Subcutaneous abdominal adipose tissue (tissue), 5 donors: ENCODE data around the gene PLEKHA5.
"Not testable (repeated sequence)": the region's sequence is repeated elsewhere in the genome, so short reads cannot be mapped to it uniquely, and the experiment has no call there.

Experiments used
- H3K27ac ChIP-seq: one replicate; pipeline ENCODE4 v1.7.0; 2013; ENCODE audit warnings: low read depth, mild to moderate bottlenecking, inconsistent platforms, low read length, moderate library complexity
- H3K27me3 ChIP-seq, 5 donors: one replicate each; pipeline ENCODE4 v1.7.0; 2013; ENCODE audit warnings: low read length in 5 of 5, inconsistent platforms in 1 of 5; ENCODE audit not compliant: control insufficient read depth in 5 of 5, insufficient read depth in 4 of 5
- H3K36me3 ChIP-seq, 5 donors: one replicate each; pipeline ENCODE4 v1.7.0; 2013; ENCODE audit warnings: low read length in 5 of 5; ENCODE audit not compliant: control insufficient read depth in 5 of 5, insufficient read depth in 5 of 5
- H3K4me1 ChIP-seq, 5 donors: one replicate each; pipeline ENCODE4 v1.7.0; 2013; ENCODE audit warnings: low read length in 5 of 5, mild to moderate bottlenecking in 3 of 5, moderate library complexity in 1 of 5; ENCODE audit not compliant: control insufficient read depth in 5 of 5, insufficient read depth in 5 of 5
- H3K4me3 ChIP-seq, 5 donors: one replicate each; pipeline ENCODE4 v1.7.0; 2013; ENCODE audit warnings: low read length in 5 of 5, low read depth in 1 of 5
- H3K9ac ChIP-seq, 5 donors: one replicate each; pipeline ENCODE4 v1.7.0; 2013; ENCODE audit warnings: low read length in 5 of 5, mild to moderate bottlenecking in 4 of 5, moderate library complexity in 3 of 5
- H3K9me3 ChIP-seq, 5 donors: one replicate each; pipeline ENCODE4 v1.7.0; 2013; ENCODE audit warnings: low read length in 5 of 5; ENCODE audit not compliant: control insufficient read depth in 5 of 5
- donor health status: healthy.
- donor health status: healthy.
- donor health status: healthy.
- donor health status: healthy.
- donor health status: healthy.

The PLEKHA5 gene

GRCh38 chr12:19382563-19382962 is 253.0 kb downstream of the PLEKHA5 start:
- Histone ChIP-seq H3K36me3 (peaks cover 0 to 8% (median 4%) of the 10 kb centered on the region in 5 donors), H3K9ac (no peak overlapping the region), H3K27me3 (no peaks in the 10 kb centered on the region), H3K4me1 (no peaks in the 10 kb centered on the region), H3K27ac (no peak overlapping the region), H3K4me3 (no peak overlapping the region), H3K9me3 (no peaks in the 10 kb centered on the region)

DNA sequence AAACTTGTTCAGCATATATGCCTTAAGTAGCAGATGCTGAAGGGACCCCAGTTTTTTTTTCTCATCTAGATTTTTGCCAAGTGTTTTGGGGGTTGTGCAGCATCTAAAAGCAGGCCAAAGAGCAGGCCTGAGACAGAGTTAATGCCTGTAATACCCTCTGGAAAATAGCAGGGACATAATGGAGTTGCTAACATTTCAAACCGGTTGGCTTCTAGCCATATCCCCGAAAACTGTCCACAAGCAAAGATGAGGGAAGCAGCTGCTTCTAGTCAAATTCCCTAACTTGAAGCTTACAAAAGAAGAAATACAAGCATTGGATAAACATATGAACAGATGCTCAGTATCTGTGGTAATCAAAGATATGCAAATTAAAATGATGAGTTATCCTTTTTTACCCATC is 257.6 kb downstream of the PLEKHA5 start:
- Histone ChIP-seq H3K36me3 (no peaks in the 10 kb centered on the region), H3K27ac (no peak overlapping the region), H3K9ac (no peak overlapping the region), H3K4me1 (no peaks in the 10 kb centered on the region), H3K9me3 (no peaks in the 10 kb centered on the region), H3K27me3 (no peaks in the 10 kb centered on the region), H3K4me3 (no peak overlapping the region)

- Histone ChIP-seq H3K9me3 (no peaks in the 10 kb centered on the region), H3K4me3 (no peak overlapping the region), H3K9ac (no peak overlapping the region), H3K27me3 (no peaks in the 10 kb centered on the region), H3K27ac (no peak overlapping the region), H3K4me1 (no peaks in the 10 kb centered on the region), H3K36me3 (no peaks in the 10 kb centered on the region)
Observed at GRCh38 chr12:19388131-19388549, 258.6 kb downstream of the PLEKHA5 start.

- Histone ChIP-seq H3K27ac (no peak overlapping the region), H3K27me3 (no peaks in the 10 kb centered on the region), H3K9ac (no peak overlapping the region), H3K4me1 (peaks cover 0 to 3% (median 0%) of the 10 kb centered on the region in 5 donors), H3K36me3 (no peaks in the 10 kb centered on the region), H3K4me3 (no peak overlapping the region), H3K9me3 (no peaks in the 10 kb centered on the region)
Observed at GRCh38 chr12:19390051-19390598, 260.6 kb downstream of the PLEKHA5 start.

DNA sequence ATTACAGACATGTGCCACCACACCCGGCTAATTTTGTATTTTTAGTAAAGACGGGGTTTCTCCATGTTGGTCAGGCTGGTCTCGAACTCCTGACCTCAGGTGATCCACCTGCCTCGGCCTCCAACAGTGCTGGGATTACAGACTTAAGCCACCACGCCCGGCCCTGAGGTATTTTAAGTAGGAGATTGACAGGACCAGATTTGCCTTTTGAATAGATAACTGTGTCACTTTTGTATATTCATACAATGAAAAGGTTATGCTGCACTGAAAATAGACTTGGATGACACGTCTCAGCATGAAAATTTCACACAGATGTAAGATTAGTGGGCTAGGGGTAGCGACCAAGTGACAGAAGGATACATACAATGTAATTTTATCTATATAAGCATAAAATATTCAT is 263.1 kb downstream of the PLEKHA5 start:
- not testable (repeated sequence) for H3K27ac ChIP-seq, H3K27me3 ChIP-seq, H3K4me1 ChIP-seq, H3K36me3 ChIP-seq, H3K9me3 ChIP-seq, H3K9ac ChIP-seq, H3K4me3 ChIP-seq

DNA sequence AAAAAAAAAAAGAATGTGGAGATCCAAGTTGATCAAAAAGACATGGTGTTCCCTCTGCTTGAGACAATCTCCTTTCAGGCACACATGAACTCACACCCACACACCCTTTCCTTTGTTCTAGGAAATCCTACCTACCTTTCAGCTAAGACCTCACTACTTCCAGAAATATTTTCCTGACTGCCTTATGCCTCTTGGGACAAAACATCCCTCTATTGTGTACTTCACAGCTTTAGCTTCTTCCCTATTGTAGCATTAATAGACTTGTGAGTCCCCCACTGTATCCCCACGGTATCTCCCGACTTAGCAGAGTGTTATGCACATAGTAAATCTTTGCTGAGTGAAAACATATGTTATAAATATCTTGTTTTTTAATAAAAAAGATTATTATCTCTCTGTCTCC is 264.9 kb downstream of the PLEKHA5 start:
- no peaks in the 10 kb centered on the region for H3K9me3 ChIP-seq
- H3K36me3 ChIP-seq = no peaks in the 10 kb centered on the region
- no peak overlapping the region for H3K27ac ChIP-seq
- no peaks in the 10 kb centered on the region for H3K27me3 ChIP-seq
- no peak overlapping the region for H3K4me3 ChIP-seq
- no peak overlapping the region for H3K9ac ChIP-seq
- H3K4me1 ChIP-seq = peaks cover 0 to 4% (median 0%) of the 10 kb centered on the region in 5 donors

GRCh38 chr12:19397534-19397933 is 268.0 kb downstream of the PLEKHA5 start:
- Histone ChIP-seq H3K27ac (no peak overlapping the region), H3K36me3 (no peaks in the 10 kb centered on the region), H3K9ac (no peak overlapping the region), H3K9me3 (no peaks in the 10 kb centered on the region), H3K4me1 (peaks cover 0 to 5% (median 0%) of the 10 kb centered on the region in 5 donors), H3K4me3 (no peak overlapping the region), H3K27me3 (no peaks in the 10 kb centered on the region)

DNA sequence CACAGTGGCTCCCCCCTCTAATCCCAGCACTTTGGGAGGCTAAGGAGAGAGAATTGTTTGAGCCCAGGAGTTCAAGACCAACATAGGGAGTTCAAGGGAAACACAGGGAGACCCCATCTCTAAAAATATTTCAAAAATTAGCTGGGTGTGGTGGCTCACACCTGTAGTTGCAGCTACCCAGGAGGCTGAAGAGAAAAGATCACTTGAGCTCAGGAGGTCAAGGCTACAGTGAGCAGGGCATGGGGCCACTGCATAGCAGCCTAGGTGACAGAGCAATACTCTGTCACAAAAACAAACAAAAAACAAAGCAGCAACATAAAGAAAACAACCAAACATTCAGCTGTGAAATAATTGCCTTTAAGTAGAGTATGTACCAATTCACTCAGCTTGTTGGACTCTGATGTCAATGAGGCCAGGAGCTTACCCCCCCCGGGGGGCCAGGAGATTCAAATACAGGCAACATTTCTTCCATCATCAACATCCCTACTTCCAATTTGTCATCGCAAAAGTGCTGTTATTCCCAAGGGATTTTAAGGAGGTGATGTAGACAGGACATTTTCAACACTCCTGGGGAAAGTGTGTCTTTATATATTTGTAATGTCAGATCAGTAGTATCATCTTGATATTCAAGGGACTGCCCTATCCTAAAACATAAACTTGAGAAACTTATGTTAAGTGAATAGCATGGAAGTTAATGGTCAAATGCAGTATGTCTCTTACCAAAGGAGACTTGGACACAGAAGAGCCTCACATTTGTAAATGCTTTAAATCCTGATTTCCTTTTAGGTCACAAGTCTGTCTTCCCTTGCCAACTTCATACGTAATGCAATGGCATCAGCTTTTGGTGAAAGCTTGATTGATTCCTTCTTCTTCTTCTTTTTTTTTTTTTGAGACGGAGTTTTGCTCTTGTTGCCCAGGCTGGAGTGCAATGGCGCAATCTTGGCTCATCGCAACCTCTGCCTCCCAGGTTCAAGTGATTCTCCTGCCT is 269.1 kb downstream of the PLEKHA5 start:
- Histone ChIP-seq H3K4me1 (peaks cover 0 to 12% (median 8%) of the 10 kb centered on the region in 5 donors), H3K27ac (no peak overlapping the region), H3K9ac (no peak overlapping the region), H3K27me3 (no peaks in the 10 kb centered on the region), H3K4me3 (no peak overlapping the region), H3K9me3 (no peaks in the 10 kb centered on the region), H3K36me3 (no peaks in the 10 kb centered on the region)

DNA sequence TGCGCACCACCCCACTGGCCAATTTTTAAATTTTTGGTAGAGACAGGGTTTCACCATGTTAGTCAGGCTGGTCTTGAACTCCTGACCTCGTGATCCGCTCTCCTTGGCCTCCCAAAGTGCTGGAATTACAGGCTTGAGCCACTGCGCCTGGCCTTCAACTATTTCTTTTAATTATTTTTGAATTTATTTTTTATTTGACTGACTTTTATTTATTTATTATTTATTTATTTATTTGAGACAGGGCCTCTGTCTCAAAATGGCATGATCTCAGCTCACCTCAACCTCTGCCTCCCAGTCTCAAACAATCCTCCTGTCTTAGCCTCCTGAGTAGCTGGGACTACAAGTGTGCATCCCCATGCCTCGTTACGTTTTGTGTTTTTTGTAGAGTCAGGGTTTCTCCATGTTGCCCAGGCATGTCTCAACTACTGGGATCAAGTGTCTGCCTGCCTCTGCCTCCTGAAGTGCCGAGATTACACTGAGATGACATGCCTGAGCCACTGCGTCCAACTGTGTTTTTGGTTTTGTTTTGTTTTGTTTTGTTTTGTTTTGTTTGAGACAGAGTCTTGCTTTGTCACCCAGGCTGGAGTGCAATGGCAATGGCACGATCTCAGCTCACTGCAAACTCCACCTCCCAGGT is 271.2 kb downstream of the PLEKHA5 start:
- H3K27ac ChIP-seq, H3K36me3 ChIP-seq, H3K4me3 ChIP-seq, H3K4me1 ChIP-seq, H3K9ac ChIP-seq, H3K27me3 ChIP-seq, H3K9me3 ChIP-seq: not testable (repeated sequence)

GRCh38 chr12:19402211-19402610 is 272.7 kb downstream of the PLEKHA5 start:
- Histone ChIP-seq H3K4me1 (peaks cover 0 to 9% (median 8%) of the 10 kb centered on the region in 5 donors), H3K9me3 (no peaks in the 10 kb centered on the region), H3K36me3 (no peaks in the 10 kb centered on the region), H3K27ac (no peak overlapping the region), H3K27me3 (no peaks in the 10 kb centered on the region), H3K4me3 (no peak overlapping the region), H3K9ac (no peak overlapping the region)
